B cell (primary cell): ENCODE results near the gene ARMH3. TPM values are rescaled to one million over a fixed set of nuclear protein-coding genes. Genes with fewer than 3 reads are reported as not detected.

Source experiments
- ATAC-seq: fragments of 200-7000 bp; cut with Tn5 transposase; one replicate; pipeline ENCODE4 v1.10.0; 2021; ENCODE audit warnings: low read depth, mild to moderate bottlenecking, moderate number of reproducible peaks, moderate library complexity
- CTCF ChIA-PET: fragments of 350-600 bp; sonication (Branson Sonifier 250); formaldehyde crosslinking; loops from one replicate; lab custom pipeline; 2021; ENCODE audit warnings: antibody characterized with exemption, inconsistent platforms; lab: Charles Lee
- POLR2A ChIA-PET: fragments of 350-600 bp; sonication (Branson Sonifier 250); formaldehyde crosslinking; loops from one replicate; lab custom pipeline; 2021; ENCODE audit warnings: antibody characterized with exemption; lab: Charles Lee
- DNase-seq: peaks from one replicate; pipeline ENCODE4 v3.0.0; 2013
- H2AFZ ChIP-seq: 2 replicates; pipeline ENCODE4 v1.6.1; 2012; ENCODE audit warnings: mild to moderate bottlenecking, low read depth, low read length; ENCODE audit not compliant: insufficient read depth, poor library complexity, severe bottlenecking
- H3K27ac ChIP-seq, 2 donors: 1 replicate in 1 of 2; 2 replicates in 1 of 2; pipeline ENCODE4 v1.5.1; 2012 to 2013; ENCODE audit warnings: low read length in 2 of 2, mild to moderate bottlenecking in 2 of 2, moderate library complexity in 1 of 2
- H3K27me3 ChIP-seq, 4 experiments: fragments of 200-600 bp in 1 of 4; sonication (generic) in 1 of 4; replicated peaks in 1 of 4; 1 replicate in 2 of 4; 2 replicates in 2 of 4; pipeline versions ENCODE4 v1.6.1 to v1.7.0; 2013 to 2016; ENCODE audit warnings: low read length in 3 of 4, mild to moderate bottlenecking in 2 of 4, mixed read lengths in 1 of 4, moderate library complexity in 1 of 4; ENCODE audit not compliant: insufficient read depth in 4 of 4, control insufficient read depth in 3 of 4; ENCODE audit errors: control extremely low read depth in 1 of 4
- H3K36me3 ChIP-seq, 2 experiments: replicated peaks in 1 of 2; 1 replicate in 1 of 2; 2 replicates in 1 of 2; pipeline versions ENCODE4 v1.6.1 to v1.7.1; 2013; ENCODE audit warnings: low read length in 1 of 2; ENCODE audit not compliant: insufficient read depth in 2 of 2, control insufficient read depth in 1 of 2; ENCODE audit errors: control extremely low read depth in 1 of 2, extremely low read depth in 1 of 2
- H3K4me1 ChIP-seq, 2 donors: fragments of 200-600 bp in 1 of 2; sonication (generic) in 1 of 2; 1 replicate in 1 of 2; 2 replicates in 1 of 2; pipeline versions ENCODE4 v1.5.1 to v1.6.1; 2013 to 2017; ENCODE audit warnings: low read length in 2 of 2; ENCODE audit not compliant: control insufficient read depth in 2 of 2, insufficient read depth in 2 of 2
- H3K4me2 ChIP-seq: replicated peaks from 2 replicates; pipeline ENCODE3; 2012; ENCODE audit warnings: mild to moderate bottlenecking, low read depth, low read length; ENCODE audit not compliant: poor library complexity, severe bottlenecking
- H3K4me3 ChIP-seq, 5 experiments: fragments of 200-600 bp in 1 of 5; sonication (generic) in 1 of 5; 1 replicate in 3 of 5; 2 replicates in 2 of 5; pipeline versions ENCODE4 v1.5.1 to v1.7.0; 2011 to 2016; ENCODE audit warnings: low read length in 4 of 5, mild to moderate bottlenecking in 4 of 5, low read depth in 2 of 5, control low read depth in 1 of 5, moderate library complexity in 1 of 5; ENCODE audit not compliant: insufficient read depth in 1 of 5; ENCODE audit errors: control extremely low read depth in 1 of 5, extremely low read depth in 1 of 5
- H3K79me2 ChIP-seq: fragments of 200-600 bp; sonication (generic); one replicate; pipeline ENCODE4 v1.6.0; 2016; ENCODE audit warnings: low read length; ENCODE audit not compliant: control insufficient read depth, insufficient read depth
- H3K9ac ChIP-seq: fragments of 200-600 bp; sonication (generic); 2 replicates; pipeline ENCODE4 v1.6.1; 2017; ENCODE audit warnings: mild to moderate bottlenecking, low read length, moderate library complexity
- H3K9me3 ChIP-seq, 3 donors: one replicate each; pipeline versions ENCODE4 v1.6.1 to v1.7.1; 2013; ENCODE audit warnings: low read length in 2 of 3; ENCODE audit not compliant: control insufficient read depth in 2 of 3, insufficient read depth in 1 of 3; ENCODE audit errors: control extremely low read depth in 1 of 3
- H4K20me1 ChIP-seq: 2 replicates; pipeline ENCODE4 v1.6.0; 2012; ENCODE audit warnings: mild to moderate bottlenecking, low read length; ENCODE audit not compliant: insufficient read depth, control insufficient read depth, poor library complexity, severe bottlenecking
- H3K27ac Mint-ChIP-seq: one replicate; pipeline ENCODE4 v1.8.0; 2021; ENCODE audit warnings: mixed read lengths
- H3K27me3 Mint-ChIP-seq: one replicate; pipeline ENCODE4 v1.8.0; 2021; ENCODE audit warnings: mixed read lengths
- H3K4me1 Mint-ChIP-seq: one replicate; pipeline ENCODE4 v1.8.0; 2021; ENCODE audit warnings: mixed read lengths
- H3K4me3 Mint-ChIP-seq: one replicate; pipeline ENCODE4 v1.8.0; 2021; ENCODE audit warnings: mixed read lengths
- H3K9me3 Mint-ChIP-seq: one replicate; pipeline ENCODE4 v1.8.0; 2022; ENCODE audit warnings: mixed read lengths; ENCODE audit not compliant: insufficient read depth
- CTCF ChIP-seq: fragments of 200-600 bp; IDR thresholded peaks from one replicate; pipeline ENCODE4 v1.8.0; 2022; ENCODE audit warnings: antibody characterized with exemption, mild to moderate bottlenecking
- EZH2 ChIP-seq: IDR thresholded peaks from 2 replicates; pipeline ENCODE4 v1.6.1; 2012; ENCODE audit warnings: borderline replicate concordance, low read depth, mild to moderate bottlenecking, moderate library complexity, low read length; ENCODE audit not compliant: insufficient read depth, poor library complexity, severe bottlenecking
- WGBS: methylation state at CpG from one replicate; pipeline ENCODE4 v1.1.5; 2013; ENCODE audit warnings: missing lambda C conversion rate; ENCODE audit not compliant: insufficient coverage; 5-methylcytosine and 5-hydroxymethylcytosine counted together
- intact Hi-C: fragments of 100-400 bp; cut with micrococcal nuclease; formaldehyde crosslinking; loops from one replicate; pipeline ENCODE4 v1.10.0; 2022
- polyA plus RNA-seq: library from polyadenylated mRNA; depleted of rRNA; stranded (reverse); fragments of >200 nt; gene quantifications from 2 replicates; pipeline ENCODE4 v1.2.3, GENCODE V29; 2012
- small RNA-seq: library from RNA; depleted of rRNA; stranded (forward); fragments of <200 nt; gene quantifications from one replicate; pipeline ENCODE3, GENCODE V24; 2012; ENCODE audit warnings: low replicate concordance, low read depth; ENCODE audit not compliant: insufficient read length
- total RNA-seq, 2 donors: library from RNA; stranded (reverse); fragments of 120-200 nt in 1 of 2; gene quantifications; 1 replicate in 1 of 2; 2 replicates in 1 of 2; pipeline versions ENCODE4 v1.2.3 to v1.2.4, GENCODE V29; 2013 to 2022

Gene ARMH3
- total and polyA plus RNA-seq, 2 donors (not counting 1 experiment from before 2014, with no cell fraction given), result 33.4 to 40.7 TPM

GRCh38 chr10:101797403-101798059 lies 258.4 kb downstream of the ARMH3 start:
- CTCF ChIA-PET, result interaction anchor here (5.7 kb wide), 1 partner anchor 15 kb away, joined by 35 read pairs; the partner anchor contains the start of gene NPM3
- TF ChIP-seq EZH2, result no peak
- no peak for TF ChIP-seq CTCF

More at GRCh38 chr10:101797403-101798059, 258.4 kb downstream of the ARMH3 start:
- Mint-ChIP-seq H3K4me1 (peaks cover 6% of the 10 kb centered on the region), H3K27me3 (no peaks in the 10 kb centered on the region), H3K4me3 (no peak overlapping the region), H3K27ac (no peak overlapping the region), H3K9me3 (no peaks in the 10 kb centered on the region)
- H3K4me3 ChIP-seq, result no peak overlapping the region
- no peak for ATAC-seq
- intact Hi-C loops, result no loop called here
- POLR2A ChIA-PET, result interaction anchor here (0.7 kb wide), 1 partner anchor 1784 kb away, joined by 7 read pairs; no protein-coding TSS in a partner anchor
- H3K27ac ChIP-seq, result no peak overlapping the region
- H3K4me2 ChIP-seq, result no peak overlapping the region
- WGBS, result 92% methylated on average over 2 of the region's 4 CpGs
- no peak overlapping the region for H2AFZ ChIP-seq
- no peaks in the 10 kb centered on the region for H3K27me3 ChIP-seq
- H4K20me1 ChIP-seq, result peaks cover 99% of the 10 kb centered on the region
- DNase-seq, result no peak
- peaks cover 10 to 91% of the 10 kb centered on the region in 2 experiments for H3K36me3 ChIP-seq
- peaks cover 67% of the 10 kb centered on the region for H3K79me2 ChIP-seq
- H3K4me1 ChIP-seq, result no peaks in the 10 kb centered on the region
- no peaks in the 10 kb centered on the region for H3K9me3 ChIP-seq
- no peak overlapping the region for H3K9ac ChIP-seq

Small RNA genes lying within 50 kb of the gene (small RNA-seq; reads per million reads assigned to genes)
- not detected for gene AL500527.1
- gene AL500527.2, result not detected
- gene RF00017, result not detected
- not detected for gene RF00019

Other genes with a start within 250 kb of the ARMH3 start
- 418 and 442 TPM in 2 replicates for gene OGA, start 237.7 kb downstream of the ARMH3 start, total RNA-seq
- 128 and 288 TPM in 2 replicates for gene OGA, start 237.7 kb downstream of the ARMH3 start, polyA plus RNA-seq
- gene KCNIP2, start 212.4 kb downstream of the ARMH3 start, total RNA-seq, result 3.5 and 7.2 TPM in 2 replicates
- 23.5 and 34.7 TPM in 2 replicates for gene KCNIP2, start 212.4 kb downstream of the ARMH3 start, polyA plus RNA-seq
- gene HPS6, start 9.2 kb upstream of the ARMH3 start, total RNA-seq, result 28.6 and 29.5 TPM in 2 replicates
- 2.4 and 2.8 TPM in 2 replicates for gene HPS6, start 9.2 kb upstream of the ARMH3 start, polyA plus RNA-seq
- 111 and 114 TPM in 2 replicates for gene LDB1, start 64.2 kb upstream of the ARMH3 start, total RNA-seq
- gene LDB1, start 64.2 kb upstream of the ARMH3 start, polyA plus RNA-seq, result 127 and 139 TPM in 2 replicates
- gene PPRC1, start 76.9 kb upstream of the ARMH3 start, total RNA-seq, result 35.3 and 36.3 TPM in 2 replicates
- gene PPRC1, start 76.9 kb upstream of the ARMH3 start, polyA plus RNA-seq, result 23.3 and 33.0 TPM in 2 replicates
- 45.0 and 50.2 TPM in 2 replicates for gene NOLC1, start 96.2 kb upstream of the ARMH3 start, total RNA-seq
- gene NOLC1, start 96.2 kb upstream of the ARMH3 start, polyA plus RNA-seq, result 32.9 and 67.2 TPM in 2 replicates
- gene ELOVL3, start 170.1 kb upstream of the ARMH3 start, total RNA-seq, result not detected in 2 replicates
- gene ELOVL3, start 170.1 kb upstream of the ARMH3 start, polyA plus RNA-seq, result not detected in 2 replicates
- not detected in 2 replicates for gene PITX3, start 185.3 kb upstream of the ARMH3 start, total RNA-seq
- gene PITX3, start 185.3 kb upstream of the ARMH3 start, polyA plus RNA-seq, result not detected in 2 replicates
- gene GBF1, start 189.4 kb upstream of the ARMH3 start, total RNA-seq, result 39.3 and 41.2 TPM in 2 replicates
- gene GBF1, start 189.4 kb upstream of the ARMH3 start, polyA plus RNA-seq, result 20.8 and 21.7 TPM in 2 replicates